ENCODE measurements around the gene NHEJ1. TPM values are rescaled to one million over a fixed set of nuclear protein-coding genes. Genes with fewer than 3 reads are reported as not detected.
A peak's percentile ranks its signal among the peaks of the same experiment; 100 is the strongest.

NHEJ1 gene
- total and polyA plus RNA-seq, 2 of the 13 experiments (the other 11 are each of a cell fraction or from before 2014, with no cell fraction given) = 30.0 to 30.7 TPM

- TF ChIP-seq GRHL1 (CRISPR knock-in tag; conservative IDR thresholded peaks at IDR 0.05) = no peak
- peak; percentile 90 for TF ChIP-seq PAXIP1 (CRISPR knock-in tag; conservative IDR thresholded peaks at IDR 0.05)
- no peak for TF ChIP-seq FOXM1 (CRISPR knock-in tag; IDR thresholded peaks at IDR 0.05)
- no peak for TF ChIP-seq SYNCRIP (IDR thresholded peaks at IDR 0.05; ENCODE audit: insufficient read depth, low read depth, low read length)
- TF ChIP-seq HNF4A (CRISPR knock-in tag; IDR thresholded peaks at IDR 0.05) = peak; percentile 54
- 0 out of 2 replicates have a peak, but pooled peaks have one; percentile 54 for TF ChIP-seq HDAC1 (CRISPR knock-in tag; IDR thresholded peaks at IDR 0.05)
- peak; percentile 37; the same call in 1 of the 2 replicates for TF ChIP-seq ZNF574 (CRISPR knock-in tag; IDR thresholded peaks at IDR 0.05)
- TF ChIP-seq ZNF678 (CRISPR knock-in tag; IDR thresholded peaks at IDR 0.05) = no peak
- peak; percentile 77 for TF ChIP-seq TARDBP (CRISPR knock-in tag; IDR thresholded peaks at IDR 0.05)
- TF ChIP-seq SP1 (IDR thresholded peaks at IDR 0.05) = no peak
- TF ChIP-seq SP1 (CRISPR knock-in tag; IDR thresholded peaks at IDR 0.05) = no peak
- no peak for TF ChIP-seq YY1 (IDR thresholded peaks at IDR 0.05; ENCODE audit: insufficient read depth, insufficient replicate concordance, low read depth, low read length)
- no peak for TF ChIP-seq GLMP (CRISPR knock-in tag; IDR thresholded peaks at IDR 0.05; ENCODE audit: borderline replicate concordance)
- peak; percentile 93 for TF ChIP-seq FOXP4 (CRISPR knock-in tag; IDR thresholded peaks at IDR 0.05)
- TF ChIP-seq ZSCAN31 (CRISPR knock-in tag; IDR thresholded peaks at IDR 0.05; ENCODE audit: low read depth) = no peak
- TF ChIP-seq FOXK1 (CRISPR knock-in tag; IDR thresholded peaks at IDR 0.05; ENCODE audit: borderline replicate concordance, low read depth) = peak; percentile 48; the same call in 1 of the 2 replicates
- no peak for TF ChIP-seq NFE2L2 (IDR thresholded peaks at IDR 0.05; ENCODE audit: low read length)
Measured at GRCh38 chr2:219116776-219117646, 43.6 kb downstream of the NHEJ1 start (continued).

Measured in HepG2 (cell line).